Medulla oblongata (tissue), 1 donor: ENCODE measurements around the gene NFE2L3.
"Not testable (repeated sequence)": the region's sequence is repeated elsewhere in the genome, so short reads cannot be mapped to it uniquely, and the experiment has no call there.

Source experiments
- DNase-seq: peaks from one replicate; pipeline ENCODE4 v3.0.0-alpha.2; 2015; ENCODE audit errors: extremely low spot score

The NFE2L3 gene

DNA sequence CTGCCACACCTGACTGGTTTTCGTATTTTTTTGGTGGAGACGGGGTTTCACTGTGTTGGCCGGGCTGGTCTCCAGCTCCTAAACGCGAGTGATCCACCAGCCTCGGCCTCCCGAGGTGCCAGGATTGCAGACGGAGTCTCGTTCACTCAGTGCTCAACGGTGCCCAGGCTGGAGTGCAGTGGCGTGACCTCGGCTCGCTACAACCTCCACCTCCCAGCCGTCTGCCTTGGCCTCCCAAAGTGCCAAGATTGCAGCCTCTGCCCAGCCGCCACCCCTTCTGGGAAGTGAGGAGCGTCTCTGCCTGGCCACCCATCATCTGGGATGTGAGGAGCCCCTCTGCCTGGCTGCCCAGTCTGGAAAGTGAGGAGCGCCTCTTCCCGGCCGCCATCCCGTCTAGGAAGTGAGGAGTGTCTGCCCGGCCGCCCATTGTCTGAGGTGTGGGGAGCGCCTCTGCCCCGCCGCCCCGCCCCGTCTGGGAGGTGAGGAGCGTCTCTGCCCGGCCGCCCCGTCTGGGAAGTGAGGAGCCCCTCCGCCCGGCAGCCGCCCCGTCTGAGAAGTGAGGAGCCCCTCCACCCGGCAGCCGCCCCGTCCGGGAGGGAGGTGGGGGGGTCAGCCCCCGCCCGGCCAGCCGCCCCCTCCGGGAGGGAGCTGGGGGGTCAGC is 4.2 kb upstream of the NFE2L3 start:
- not testable (repeated sequence) for DNase-seq

- DNase-seq = not testable (repeated sequence)
These were observed 3.7 kb upstream of the NFE2L3 start for GRCh38 chr7:26148307-26148700.

DNA sequence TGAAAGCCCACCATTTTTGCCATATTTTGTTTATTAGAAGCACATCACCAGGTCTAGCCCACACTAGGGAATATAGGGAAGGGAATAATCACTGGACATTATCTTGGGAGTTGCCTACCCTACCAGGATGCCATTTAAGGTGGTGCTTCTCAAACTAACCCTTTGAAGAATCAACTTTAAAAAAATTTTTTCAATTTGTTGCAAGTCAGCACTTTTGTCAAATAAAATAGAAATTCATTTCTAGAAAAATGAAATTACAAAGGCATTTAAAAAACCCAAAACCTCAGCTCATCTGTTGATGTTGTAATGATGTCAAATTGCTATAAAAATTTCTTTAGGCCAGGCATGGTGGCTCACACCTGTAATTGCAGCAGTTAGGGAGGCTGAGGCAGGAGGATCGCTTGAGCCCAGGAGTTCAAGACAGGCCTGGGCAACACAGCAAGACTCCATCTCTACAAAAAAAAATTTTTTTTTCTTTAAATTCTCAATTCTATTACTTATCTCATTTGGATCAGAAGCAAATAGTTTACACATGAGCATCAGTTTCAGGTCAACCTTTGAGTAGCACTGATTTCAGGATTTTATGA is 2.5 kb upstream of the NFE2L3 start:
- no peak for DNase-seq

DNA sequence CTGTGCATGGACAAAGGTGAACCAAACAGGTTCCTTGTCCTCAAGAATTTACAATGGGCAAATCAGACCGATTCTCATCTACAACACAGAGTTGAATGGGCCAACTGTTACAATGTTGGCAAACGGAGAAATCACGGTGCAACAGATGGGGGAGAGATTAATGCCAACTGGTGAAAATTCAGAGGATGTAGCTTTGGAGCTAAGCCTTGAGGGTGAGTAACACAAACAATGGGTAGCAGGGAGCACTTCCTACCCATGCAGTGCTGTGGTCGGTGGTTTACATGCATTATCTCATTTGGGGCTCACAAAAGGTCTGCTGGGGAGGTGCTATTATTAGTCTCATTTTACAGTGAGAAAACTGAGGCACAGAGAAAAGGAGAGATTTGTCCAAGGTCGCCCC is 902 bp upstream of the NFE2L3 start:
- no peak for DNase-seq

- DNase-seq = no peak
These were observed 397 bp upstream of the NFE2L3 start for GRCh38 chr7:26151650-26151952.

GRCh38 chr7:26152782-26153240 is 813 bp downstream of the NFE2L3 start:
- DNase-seq = not testable (repeated sequence)

- DNase-seq = no peak
These were observed 1.3 kb downstream of the NFE2L3 start for GRCh38 chr7:26153241-26153822.

DNA sequence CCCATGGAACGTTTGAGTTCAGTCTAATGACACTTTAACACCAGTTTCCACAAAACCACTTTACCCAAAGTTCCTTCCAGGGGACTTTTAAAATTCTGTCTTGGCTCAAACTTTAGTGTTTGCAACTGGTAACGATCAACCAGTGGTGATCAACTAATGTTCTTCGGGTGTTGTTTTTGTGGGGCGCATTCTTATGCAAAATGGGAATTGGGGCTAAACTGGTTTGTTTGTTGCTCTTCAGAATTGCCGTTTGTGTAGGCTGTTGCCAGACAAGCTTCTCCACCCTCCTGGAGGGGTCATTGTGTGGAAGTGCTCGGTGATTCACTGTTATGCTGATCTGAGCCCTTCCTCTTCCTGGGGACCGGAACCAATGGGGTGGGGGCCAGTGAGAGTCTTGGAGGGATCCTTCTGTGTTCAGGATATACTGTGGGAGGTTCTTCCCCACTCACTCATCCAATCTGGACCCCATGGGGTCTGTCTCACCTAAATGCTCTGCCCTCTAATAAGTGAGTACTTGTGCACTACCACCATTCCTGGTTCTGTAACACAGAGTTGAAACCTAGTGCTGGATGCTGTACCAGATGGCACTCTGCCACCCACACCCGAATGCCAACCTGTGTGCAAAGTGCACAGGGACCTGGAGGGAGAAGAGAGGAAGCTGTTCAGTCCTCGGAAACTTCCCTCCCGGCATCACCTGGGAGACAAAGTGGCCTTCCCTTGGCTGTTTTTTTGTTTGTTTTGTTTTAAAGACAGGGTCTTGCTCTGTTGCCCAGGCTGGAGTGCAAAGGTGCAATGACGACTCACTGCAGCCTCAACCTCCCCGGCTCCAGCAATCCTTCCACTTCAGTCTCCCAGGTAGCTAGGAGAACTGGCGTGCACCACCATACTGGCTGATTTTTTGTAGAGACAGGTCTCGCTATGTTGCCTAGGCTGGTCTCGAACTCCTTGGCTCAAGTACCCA is 2.1 kb downstream of the NFE2L3 start:
- DNase-seq = no peak

GRCh38 chr7:26155531-26156375 is 3.8 kb downstream of the NFE2L3 start:
- no peak for DNase-seq

DNA sequence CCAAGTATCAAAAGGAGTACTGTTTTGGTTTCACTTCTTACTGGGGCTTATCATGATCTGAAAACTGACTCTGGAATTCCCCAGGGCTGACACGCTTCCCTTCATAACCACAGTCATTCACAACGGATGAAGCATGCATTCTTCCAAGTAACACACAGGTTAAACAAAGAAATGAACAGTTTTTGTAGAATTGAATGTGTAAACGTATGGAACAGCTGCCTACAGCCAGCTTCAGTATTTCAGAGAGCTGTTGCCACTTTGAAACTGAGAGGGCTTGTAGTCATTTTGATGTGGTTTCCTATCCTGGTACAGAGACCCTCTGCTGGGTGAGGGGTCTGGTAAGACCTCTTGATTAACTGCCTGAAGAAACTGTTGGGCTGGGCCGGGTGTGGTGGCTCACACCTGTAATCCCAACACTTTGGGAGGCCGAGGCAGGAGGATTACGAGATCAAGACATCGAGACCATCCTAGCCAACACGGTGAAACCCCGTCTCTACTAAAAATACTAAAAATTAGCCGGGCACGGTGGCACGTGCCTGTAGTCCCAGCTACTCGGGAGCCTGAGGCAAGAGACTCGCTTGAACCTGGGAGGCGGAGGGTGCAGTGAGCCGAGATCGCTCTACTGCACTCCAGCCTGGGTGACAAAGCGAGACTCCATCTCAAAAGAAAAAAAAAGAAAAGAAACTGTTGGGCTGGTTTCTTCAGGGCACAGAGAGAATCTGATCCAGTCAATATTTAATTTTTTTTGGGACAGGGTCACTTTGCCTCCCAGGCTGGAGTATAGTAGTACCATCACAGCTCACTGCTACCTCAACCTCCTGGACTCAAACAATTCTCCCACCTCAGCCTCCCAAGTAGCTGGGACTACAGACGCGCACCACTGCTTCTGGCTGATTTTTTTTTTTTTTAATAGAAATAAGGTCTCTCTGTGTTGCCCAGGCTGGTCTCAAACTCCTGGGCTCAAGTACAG is 4.7 kb downstream of the NFE2L3 start:
- DNase-seq = peak; percentile 41

DNA sequence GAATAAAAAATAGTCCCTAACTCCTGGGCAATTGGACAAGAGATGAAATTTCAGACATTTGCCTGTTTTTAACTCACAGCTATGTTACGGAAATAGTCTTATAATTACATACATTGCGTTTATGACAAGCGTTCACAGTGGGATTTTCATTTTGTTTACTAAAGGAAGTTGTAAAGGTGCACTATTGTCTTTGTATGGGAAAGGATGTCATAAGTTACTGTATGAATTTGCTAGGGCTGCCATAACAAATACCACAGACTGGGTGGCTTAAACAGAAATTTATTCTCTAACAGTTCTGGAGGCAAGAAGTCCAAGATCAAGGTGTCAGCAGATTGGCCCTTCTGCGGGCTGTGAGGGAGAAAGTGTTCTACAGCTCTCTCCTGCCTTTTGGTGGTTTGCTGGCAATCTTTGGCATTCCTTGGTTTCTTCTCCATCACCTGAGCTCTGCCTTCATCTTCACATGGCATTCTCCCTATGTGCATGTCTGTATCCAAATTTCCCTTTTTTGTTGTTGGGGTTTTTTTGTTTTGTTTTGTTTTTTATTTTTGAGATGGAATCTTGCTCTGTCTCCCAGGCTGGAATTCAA is 5.6 kb downstream of the NFE2L3 start:
- no peak for DNase-seq

DNA sequence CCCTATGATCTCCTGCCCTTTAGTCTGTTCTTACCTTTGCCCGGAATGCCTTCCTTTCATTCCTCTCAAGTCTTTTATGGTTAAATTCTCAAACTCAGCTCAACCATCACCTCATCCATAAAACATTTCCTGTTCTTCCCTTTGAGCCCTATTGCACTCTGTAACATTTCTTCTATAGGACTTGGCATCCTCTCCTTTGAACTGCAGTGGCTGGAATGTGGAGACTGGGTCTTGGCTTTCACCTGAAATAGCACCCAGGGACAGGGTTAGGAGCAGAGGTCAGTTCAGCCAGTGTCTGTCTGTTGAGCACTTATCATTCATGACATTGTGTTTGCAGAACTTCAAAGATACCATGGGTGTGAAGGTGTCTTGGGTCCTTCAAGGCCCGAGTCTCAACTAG is 7.2 kb downstream of the NFE2L3 start:
- DNase-seq = no peak

- no peak for DNase-seq
These were observed 8.9 kb downstream of the NFE2L3 start for GRCh38 chr7:26160896-26161295.

DNA sequence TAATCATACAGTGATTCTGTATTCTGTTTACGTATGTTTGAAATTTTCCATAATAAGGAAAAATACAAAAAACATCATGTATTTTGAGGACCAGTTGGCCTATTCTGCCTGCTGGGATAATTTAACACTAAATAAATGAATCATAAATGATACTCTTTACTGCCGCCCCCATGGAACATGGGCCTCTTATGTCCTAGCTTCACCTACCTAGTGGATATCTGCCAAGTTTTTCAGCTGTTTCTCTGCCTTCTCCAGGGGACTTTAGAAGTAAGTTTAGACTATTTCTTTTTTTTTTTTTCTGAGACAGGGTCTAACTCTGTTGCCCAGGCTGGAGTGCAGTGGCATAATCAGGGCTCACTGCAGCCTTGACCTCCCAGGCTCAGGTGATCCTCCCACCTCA is 10.4 kb downstream of the NFE2L3 start:
- no peak for DNase-seq

GRCh38 chr7:26163804-26164203 is 11.8 kb downstream of the NFE2L3 start:
- DNase-seq = not testable (repeated sequence)

GRCh38 chr7:26165950-26166683 is 14.1 kb downstream of the NFE2L3 start:
- DNase-seq = no peak

DNA sequence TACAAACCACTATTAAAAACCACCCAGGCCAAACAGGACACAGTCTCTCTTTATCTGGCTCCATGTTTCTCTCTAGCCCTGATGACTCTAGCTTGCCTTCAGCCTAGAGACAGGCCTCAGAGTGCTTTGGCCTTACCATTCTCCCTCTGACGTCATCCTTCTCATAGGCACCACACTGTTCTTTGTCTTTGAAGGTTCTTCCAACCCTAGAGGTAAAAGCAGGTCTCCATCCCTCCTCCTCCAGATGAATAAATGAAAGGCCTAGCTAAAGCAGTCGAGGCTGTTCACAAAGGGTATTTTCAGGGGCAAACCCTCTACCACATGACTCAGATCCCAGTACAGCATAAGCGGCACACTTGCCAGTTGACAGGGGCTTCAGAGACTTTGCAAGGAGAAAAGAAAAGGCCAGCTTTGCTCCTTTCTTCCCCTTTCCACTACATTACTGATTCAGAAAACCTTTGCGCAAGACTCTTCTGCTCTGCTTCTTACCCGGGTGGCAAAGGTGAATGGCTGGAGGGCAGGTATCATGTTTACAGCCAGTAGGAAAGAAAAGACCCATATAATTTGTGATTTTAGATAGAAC is 14.8 kb downstream of the NFE2L3 start:
- DNase-seq = no peak

DNA sequence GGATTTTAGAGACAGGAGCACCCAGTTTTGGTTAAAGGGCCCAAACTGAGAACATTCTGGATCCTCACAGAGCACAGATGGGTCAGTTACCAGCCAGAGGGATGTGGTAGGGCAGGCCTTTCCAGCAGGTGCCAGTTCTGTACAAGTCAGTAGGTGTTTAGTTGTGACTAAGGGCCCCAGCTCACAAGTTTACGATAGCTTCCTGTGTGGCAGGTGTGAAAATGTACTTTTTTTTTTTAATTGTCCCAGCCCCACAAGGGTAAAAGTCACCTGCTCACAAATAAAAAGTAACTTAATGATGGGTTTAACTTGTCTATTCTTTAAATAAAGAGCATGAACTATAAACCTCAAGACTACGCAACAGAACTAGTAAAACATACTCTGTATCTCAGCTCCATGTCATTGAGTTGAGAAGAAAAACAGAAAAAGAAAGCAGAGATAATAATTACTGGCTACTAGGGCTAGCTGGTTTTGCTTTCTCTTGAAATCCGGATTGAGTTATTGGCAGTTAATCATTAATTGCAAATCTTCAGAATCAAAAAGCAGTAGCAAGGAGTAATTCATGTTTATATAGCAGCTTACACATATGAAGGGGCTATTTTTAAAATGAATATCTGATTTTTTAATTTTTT is 15.4 kb downstream of the NFE2L3 start:
- no peak for DNase-seq
